ENCODE measurements around the gene DGUOK. TPM values are rescaled to one million over a fixed set of nuclear protein-coding genes. Genes with fewer than 3 reads are reported as not detected.

Gene DGUOK
- total RNA-seq, 2 donors from 2014 or later = 13.2 to 16.1 TPM

- 57 to 59% methylated on average over 2 of the region's 2 CpGs for WGBS, 2 donors
- H3K4me1 ChIP-seq = no peaks in the 10 kb centered on the region
- H3K9me3 ChIP-seq = no peaks in the 10 kb centered on the region
- intact Hi-C loops (cut with DNase I) = no loop called here
- no peak for DNase-seq
- H3K4me3 ChIP-seq = no peak overlapping the region
- H3K27ac ChIP-seq = no peak overlapping the region
- no peak for ATAC-seq
- H3K36me3 ChIP-seq (replicated peaks in 1 of 2; ENCODE audit: insufficient read depth in 1 of 2, low read depth in 2 of 2) = no peaks in the 10 kb centered on the region
- H3K27me3 ChIP-seq = no peaks in the 10 kb centered on the region
- TF ChIP-seq, protein P1, sequence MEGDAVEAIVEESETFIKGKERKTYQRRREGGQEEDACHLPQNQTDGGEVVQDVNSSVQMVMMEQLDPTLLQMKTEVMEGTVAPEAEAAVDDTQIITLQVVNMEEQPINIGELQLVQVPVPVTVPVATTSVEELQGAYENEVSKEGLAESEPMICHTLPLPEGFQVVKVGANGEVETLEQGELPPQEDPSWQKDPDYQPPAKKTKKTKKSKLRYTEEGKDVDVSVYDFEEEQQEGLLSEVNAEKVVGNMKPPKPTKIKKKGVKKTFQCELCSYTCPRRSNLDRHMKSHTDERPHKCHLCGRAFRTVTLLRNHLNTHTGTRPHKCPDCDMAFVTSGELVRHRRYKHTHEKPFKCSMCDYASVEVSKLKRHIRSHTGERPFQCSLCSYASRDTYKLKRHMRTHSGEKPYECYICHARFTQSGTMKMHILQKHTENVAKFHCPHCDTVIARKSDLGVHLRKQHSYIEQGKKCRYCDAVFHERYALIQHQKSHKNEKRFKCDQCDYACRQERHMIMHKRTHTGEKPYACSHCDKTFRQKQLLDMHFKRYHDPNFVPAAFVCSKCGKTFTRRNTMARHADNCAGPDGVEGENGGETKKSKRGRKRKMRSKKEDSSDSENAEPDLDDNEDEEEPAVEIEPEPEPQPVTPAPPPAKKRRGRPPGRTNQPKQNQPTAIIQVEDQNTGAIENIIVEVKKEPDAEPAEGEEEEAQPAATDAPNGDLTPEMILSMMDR (IDR thresholded peaks at IDR 0.05) = no peak
- TF ChIP-seq POLR2A (IDR thresholded peaks at IDR 0.05) = no peak
These were observed 38.3 kb upstream of the DGUOK start for GRCh38 chr2:73888388-73888787.

GRCh38 chr2:73889206-73889605 lies 37.5 kb upstream of the DGUOK start:
- 55 to 56% methylated on average over 5 of the region's 5 CpGs for WGBS, 2 donors
- ATAC-seq (no peak), DNase-seq (no peak)
- no peak overlapping the region for H3K27ac ChIP-seq
- no peaks in the 10 kb centered on the region for H3K36me3 ChIP-seq (replicated peaks in 1 of 2; ENCODE audit: insufficient read depth in 1 of 2, low read depth in 2 of 2)
- H3K9me3 ChIP-seq = no peaks in the 10 kb centered on the region
- H3K4me1 ChIP-seq = no peaks in the 10 kb centered on the region
- no peaks in the 10 kb centered on the region for H3K27me3 ChIP-seq
- intact Hi-C loops (cut with DNase I) = no loop called here
- no peak overlapping the region for H3K4me3 ChIP-seq
- TF ChIP-seq, protein P1 (IDR thresholded peaks at IDR 0.05) = no peak
- TF ChIP-seq POLR2A (IDR thresholded peaks at IDR 0.05) = no peak

DNA sequence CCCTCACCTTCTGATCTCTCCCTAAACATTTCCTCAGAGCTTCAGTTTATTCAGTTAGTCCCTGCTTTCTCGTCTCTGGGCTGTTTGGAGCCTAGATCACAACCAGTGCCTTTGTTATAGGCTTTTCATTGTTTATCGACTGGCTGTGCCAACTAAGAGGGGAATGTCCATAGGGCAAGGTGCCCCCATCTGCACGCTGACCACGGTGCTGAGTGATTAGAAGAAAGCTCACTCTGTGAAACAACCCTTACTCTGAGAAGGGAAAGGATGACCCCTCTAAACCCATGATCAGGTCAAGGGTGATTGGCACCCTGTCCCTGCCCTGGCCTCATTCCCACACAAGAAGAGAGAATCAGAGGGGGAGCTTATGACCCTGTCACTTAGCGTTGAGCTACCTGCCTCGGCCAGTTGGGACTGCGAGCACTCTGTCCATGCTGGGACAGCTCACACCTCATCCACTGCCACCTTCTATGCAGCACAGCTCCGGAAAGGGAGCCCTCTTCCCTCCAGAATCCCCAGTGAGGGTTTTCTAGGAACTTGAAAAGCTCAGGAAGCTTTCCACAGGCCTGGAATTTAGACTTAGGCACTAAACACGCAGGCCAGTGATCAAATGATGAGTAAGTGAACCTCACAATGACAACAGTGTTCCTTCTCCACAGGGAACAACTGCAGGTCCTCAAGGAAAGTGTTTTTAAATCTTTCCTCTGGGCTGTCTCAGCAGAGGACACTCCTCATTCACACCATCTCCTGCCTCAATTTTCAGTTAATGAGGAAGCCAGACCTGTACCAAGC lies 36.2 kb upstream of the DGUOK start:
- 52 to 63% methylated on average over 5 to 9 of the region's 9 CpGs for WGBS, 2 donors
- no peaks in the 10 kb centered on the region for H3K36me3 ChIP-seq (replicated peaks in 1 of 2; ENCODE audit: insufficient read depth in 1 of 2, low read depth in 2 of 2)
- no peak for DNase-seq
- no peak overlapping the region for H3K4me3 ChIP-seq
- no peaks in the 10 kb centered on the region for H3K9me3 ChIP-seq
- TF ChIP-seq, protein P1 (IDR thresholded peaks at IDR 0.05) = no peak
- no peak for TF ChIP-seq POLR2A (IDR thresholded peaks at IDR 0.05)
- H3K27ac ChIP-seq = no peak overlapping the region
- no peaks in the 10 kb centered on the region for H3K4me1 ChIP-seq
- no peak for ATAC-seq
- no peaks in the 10 kb centered on the region for H3K27me3 ChIP-seq
- intact Hi-C loops (cut with DNase I) = no loop called here

GRCh38 chr2:73891276-73891901 lies 35.3 kb upstream of the DGUOK start:
- TF ChIP-seq, protein P1 (IDR thresholded peaks at IDR 0.05) = no peak
- TF ChIP-seq POLR2A (IDR thresholded peaks at IDR 0.05) = no peak
- DNase-seq (no peak), ATAC-seq (no peak)
- no peaks in the 10 kb centered on the region for H3K36me3 ChIP-seq (replicated peaks in 1 of 2; ENCODE audit: insufficient read depth in 1 of 2, low read depth in 2 of 2)
- no peaks in the 10 kb centered on the region for H3K4me1 ChIP-seq
- no peaks in the 10 kb centered on the region for H3K27me3 ChIP-seq
- intact Hi-C loops (cut with DNase I) = no loop called here
- H3K9me3 ChIP-seq = no peaks in the 10 kb centered on the region
- no peak overlapping the region for H3K4me3 ChIP-seq
- WGBS, 2 donors = 72 to 82% methylated on average over 5 of the region's 5 CpGs
- no peak overlapping the region for H3K27ac ChIP-seq
